SJSA1 (cell line): ENCODE data around the gene SCN9A. TPM values are rescaled to one million over a fixed set of nuclear protein-coding genes. Genes with fewer than 3 reads are reported as not detected.

ENCODE experiments used
- DNase-seq, 2 experiments: peaks; one replicate each; pipeline ENCODE4 v3.0.0-alpha.2; 2015 to 2020; ENCODE audit warnings: low spot score in 2 of 2, low read depth in 1 of 2
- H3K27ac ChIP-seq: fragments of 250-450 bp; sonication (Bioruptor Pico); 2 replicates; pipeline ENCODE4 v1.5.1; 2020; ENCODE audit warnings: mild to moderate bottlenecking, moderate library complexity
- H3K27me3 ChIP-seq: fragments of 250-450 bp; sonication (Bioruptor Pico); replicated peaks from 2 replicates; pipeline ENCODE4 v1.5.1; 2020; ENCODE audit warnings: mild to moderate bottlenecking, moderate library complexity
- H3K36me3 ChIP-seq: fragments of 250-450 bp; sonication (Bioruptor Pico); 2 replicates; pipeline ENCODE4 v1.5.1; 2020; ENCODE audit warnings: mild to moderate bottlenecking
- H3K4me1 ChIP-seq: fragments of 250-450 bp; sonication (Bioruptor Pico); replicated peaks from 2 replicates; pipeline ENCODE4 v1.6.1; 2021; ENCODE audit warnings: mild to moderate bottlenecking
- H3K4me3 ChIP-seq: fragments of 250-450 bp; sonication (Bioruptor Pico); 2 replicates; pipeline ENCODE4 v1.5.1; 2020; ENCODE audit warnings: mild to moderate bottlenecking
- H3K9me3 ChIP-seq: fragments of 250-450 bp; sonication (Bioruptor Pico); replicated peaks from 2 replicates; pipeline ENCODE4 v1.5.1; 2020; ENCODE audit warnings: mild to moderate bottlenecking
- total RNA-seq: library from RNA; depleted of rRNA; stranded (reverse); fragments of >200 nt; shearing (Covaris generic); gene quantifications from 2 replicates; pipeline ENCODE4 v1.2.3, GENCODE V29; 2014

Gene SCN9A
- total RNA-seq, 1 experiment from 2014 or later: 19.9 TPM

DNA sequence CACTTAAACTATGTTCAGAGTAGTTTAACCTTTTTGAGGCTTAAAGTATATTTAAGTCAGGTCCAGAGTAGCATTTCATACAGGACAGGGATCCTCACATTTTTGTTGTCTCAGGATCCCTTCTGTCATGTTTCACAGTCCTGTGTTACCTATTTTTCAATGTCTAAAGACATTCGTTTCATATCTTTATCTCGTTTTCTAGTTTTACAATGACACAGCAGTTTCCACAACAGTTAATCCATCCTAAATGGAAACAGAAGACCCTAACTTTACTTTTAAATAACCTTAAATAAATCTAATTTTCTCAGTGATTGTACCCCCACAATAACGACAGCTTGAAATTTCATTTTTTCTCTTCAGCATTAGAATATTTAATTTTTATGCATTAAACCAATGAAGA, 17.3 kb upstream of the SCN9A start:
- H3K27me3 ChIP-seq: no peaks in the 10 kb centered on the region
- no peaks in the 10 kb centered on the region for H3K4me1 ChIP-seq
- DNase-seq: no peak
- H3K9me3 ChIP-seq: no peaks in the 10 kb centered on the region
- H3K4me3 ChIP-seq: no peak overlapping the region
- H3K36me3 ChIP-seq: no peaks in the 10 kb centered on the region
- no peak overlapping the region for H3K27ac ChIP-seq

DNA sequence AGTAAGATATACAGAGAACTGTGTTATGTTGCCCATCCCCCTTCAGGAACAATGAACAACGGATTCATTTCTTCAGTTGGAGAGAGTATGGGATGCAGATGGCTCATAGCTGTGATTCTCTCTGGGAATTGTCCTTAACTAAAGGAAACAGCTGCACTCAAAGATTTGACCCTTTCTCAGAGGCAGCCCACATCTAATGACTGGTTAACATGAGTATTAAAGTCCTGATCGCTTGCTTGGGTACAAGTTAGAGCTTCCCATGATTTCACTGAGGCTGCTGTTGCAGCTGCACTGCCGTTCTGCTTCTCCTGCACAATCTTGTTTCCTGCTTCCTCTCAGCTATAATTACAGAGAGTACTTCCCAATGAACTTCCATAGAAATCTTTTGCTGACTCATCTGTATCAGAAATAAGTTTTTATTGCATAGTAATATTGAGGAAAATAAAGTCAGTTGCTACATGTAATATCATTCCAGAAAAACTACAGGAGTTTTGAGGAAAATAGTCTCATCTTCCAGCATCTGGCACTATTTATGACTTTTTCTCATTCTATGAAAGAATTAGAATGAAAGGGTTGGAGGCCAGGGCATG, 12.8 kb upstream of the SCN9A start:
- no peak overlapping the region for H3K4me3 ChIP-seq

DNA sequence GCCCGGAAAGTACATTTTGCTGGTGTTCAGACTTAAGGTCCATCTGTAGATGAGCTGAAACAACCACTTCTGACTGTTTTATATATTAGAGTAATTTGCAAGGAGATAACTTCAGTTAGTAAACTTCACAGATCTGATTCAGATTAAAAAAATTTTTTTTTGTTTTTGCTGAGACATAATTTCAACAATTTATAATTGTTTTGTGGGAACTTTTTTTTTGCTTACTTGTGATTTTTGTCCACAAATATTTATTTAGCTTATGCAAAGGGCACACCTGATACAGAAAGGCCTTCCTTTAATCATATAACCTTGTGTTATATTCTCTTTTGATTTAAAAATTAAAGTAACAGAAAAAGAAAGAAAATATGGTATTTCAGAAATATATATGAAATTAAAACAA, 9.6 kb upstream of the SCN9A start:
- no peaks in the 10 kb centered on the region for H3K36me3 ChIP-seq
- H3K27me3 ChIP-seq: no peaks in the 10 kb centered on the region
- H3K9me3 ChIP-seq: no peaks in the 10 kb centered on the region
- no peak overlapping the region for H3K27ac ChIP-seq
- DNase-seq: no peak
- no peak overlapping the region for H3K4me3 ChIP-seq
- no peaks in the 10 kb centered on the region for H3K4me1 ChIP-seq

More for the DNA sequence above, 12.8 kb upstream of the SCN9A start:
- DNase-seq: no peak
- Histone ChIP-seq H3K9me3 (no peaks in the 10 kb centered on the region), H3K4me1 (no peaks in the 10 kb centered on the region), H3K27ac (no peak overlapping the region), H3K36me3 (no peaks in the 10 kb centered on the region), H3K27me3 (no peaks in the 10 kb centered on the region)

DNA sequence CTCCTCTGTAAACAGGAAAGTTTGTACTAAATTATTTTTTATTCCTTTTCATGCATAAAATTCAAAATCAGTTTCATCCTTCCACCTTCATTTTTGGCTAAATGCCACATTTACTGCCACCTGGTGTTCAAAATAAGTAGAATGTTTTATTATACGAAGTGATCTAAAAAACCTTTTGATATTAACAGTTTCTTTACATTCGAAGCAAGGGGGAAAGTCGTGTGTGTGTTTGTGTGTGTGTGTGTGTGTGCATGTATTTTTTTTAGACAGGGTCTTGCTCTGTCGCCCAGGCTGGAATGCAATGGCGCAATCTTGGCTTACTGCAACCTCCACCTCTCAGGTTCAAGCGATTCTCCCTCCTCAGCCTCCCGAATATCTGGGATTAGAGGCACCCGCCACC, 9.0 kb upstream of the SCN9A start:
- Histone ChIP-seq H3K9me3 (no peaks in the 10 kb centered on the region), H3K27ac (no peak overlapping the region), H3K4me1 (no peaks in the 10 kb centered on the region), H3K4me3 (no peak overlapping the region), H3K36me3 (no peaks in the 10 kb centered on the region), H3K27me3 (no peaks in the 10 kb centered on the region)
- peak in 1 of 2 experiments; percentile 28 for DNase-seq

DNA sequence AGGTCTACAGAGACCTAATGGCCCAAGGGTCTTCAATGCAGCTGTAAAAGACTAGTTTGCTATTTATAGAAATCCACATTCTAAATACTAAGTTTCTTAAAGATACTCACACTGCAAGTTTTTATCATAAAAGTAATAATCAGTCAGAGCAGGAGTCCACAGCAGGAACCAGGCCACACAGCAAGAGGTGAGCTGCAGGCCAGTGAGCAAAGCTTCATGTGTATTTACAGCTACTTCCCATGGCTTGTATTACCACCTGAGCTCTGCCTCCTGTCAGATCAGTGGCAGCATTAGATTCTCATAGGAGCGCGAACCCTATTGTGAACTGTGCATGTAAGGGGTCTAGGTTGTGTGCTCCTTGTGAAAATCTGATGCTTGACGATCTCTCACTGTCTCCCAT, 6.7 kb upstream of the SCN9A start:
- no peak for DNase-seq

DNA sequence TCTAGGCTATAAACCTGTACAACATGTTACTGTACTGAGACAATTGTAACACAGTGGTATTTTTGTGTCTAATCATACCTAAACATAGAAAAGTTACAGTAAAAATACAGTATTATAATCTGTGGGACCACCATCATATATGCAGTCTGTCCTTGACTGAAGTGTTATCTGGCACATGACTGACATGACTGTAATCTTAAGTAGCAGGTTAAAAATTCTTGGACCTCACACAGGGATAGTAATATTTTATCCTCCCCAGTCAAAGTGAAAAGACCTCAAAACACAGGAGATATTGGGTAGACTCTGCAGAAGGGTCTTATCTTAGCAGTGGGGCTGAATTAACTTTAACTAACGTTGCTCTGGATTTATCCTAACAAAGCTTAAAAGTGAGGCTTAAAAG, 4.9 kb upstream of the SCN9A start:
- Histone ChIP-seq H3K9me3 (no peaks in the 10 kb centered on the region), H3K4me1 (peaks cover 6% of the 10 kb centered on the region)

More for the DNA sequence above, 6.7 kb upstream of the SCN9A start:
- Histone ChIP-seq H3K4me1 (no peaks in the 10 kb centered on the region), H3K9me3 (no peaks in the 10 kb centered on the region), H3K27ac (no peak overlapping the region), H3K4me3 (no peak overlapping the region), H3K27me3 (no peaks in the 10 kb centered on the region), H3K36me3 (no peaks in the 10 kb centered on the region)

DNA sequence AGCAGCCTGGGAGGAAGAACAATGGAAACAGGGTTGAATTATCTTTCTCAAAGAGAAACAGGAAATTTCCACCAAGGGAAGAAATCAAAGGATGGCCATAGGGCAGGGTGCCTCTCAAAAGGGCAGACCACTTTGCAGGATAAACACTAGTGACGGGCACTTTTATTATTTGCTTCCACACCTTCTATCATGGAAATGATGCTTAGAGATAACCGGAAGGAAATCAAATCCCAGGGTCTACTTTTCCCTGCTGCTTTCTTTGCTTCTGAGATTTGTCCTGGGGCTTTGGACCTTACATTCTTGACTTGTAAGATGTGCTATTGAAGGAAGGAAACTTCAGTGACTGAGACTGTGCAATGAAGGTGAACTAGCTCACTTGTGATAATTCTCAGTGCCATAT, 1.1 kb upstream of the SCN9A start:
- Histone ChIP-seq H3K4me1 (peaks cover 22% of the 10 kb centered on the region), H3K36me3 (no peaks in the 10 kb centered on the region), H3K27ac (no peak overlapping the region; the same call in 1 of the 2 replicates), H3K9me3 (no peaks in the 10 kb centered on the region), H3K4me3 (peak overlapping the region; percentile 54), H3K27me3 (no peaks in the 10 kb centered on the region)
- DNase-seq: no peak

More for the DNA sequence above, 4.9 kb upstream of the SCN9A start:
- no peak for DNase-seq
- no peaks in the 10 kb centered on the region for H3K27me3 ChIP-seq
- H3K36me3 ChIP-seq: no peaks in the 10 kb centered on the region
- H3K4me3 ChIP-seq: no peak overlapping the region
- no peak overlapping the region for H3K27ac ChIP-seq

DNA sequence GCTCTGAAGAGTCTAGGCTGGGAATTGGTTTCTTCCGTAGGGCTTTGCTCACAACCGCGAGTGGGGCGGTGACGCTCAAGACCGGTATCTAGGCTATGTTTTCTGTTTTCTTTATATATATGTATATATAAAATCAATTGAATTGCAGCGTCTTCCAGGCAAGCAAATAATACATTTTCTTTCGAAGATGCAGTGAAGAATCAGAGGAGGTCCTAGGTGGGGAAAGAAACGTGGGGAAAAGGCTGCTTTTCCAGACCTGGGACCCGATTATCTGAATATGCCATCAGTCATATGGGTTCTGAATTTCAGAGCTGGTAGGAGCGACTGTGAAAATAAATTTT, 714 bp upstream of the SCN9A start:
- peaks cover 25% of the 10 kb centered on the region for H3K4me1 ChIP-seq
- H3K4me3 ChIP-seq: peak overlapping the region; percentile 54
- H3K9me3 ChIP-seq: no peaks in the 10 kb centered on the region
- H3K27ac ChIP-seq: peak overlapping the region; percentile 46
- no peak for DNase-seq
- H3K36me3 ChIP-seq: no peaks in the 10 kb centered on the region
- H3K27me3 ChIP-seq: no peaks in the 10 kb centered on the region

DNA sequence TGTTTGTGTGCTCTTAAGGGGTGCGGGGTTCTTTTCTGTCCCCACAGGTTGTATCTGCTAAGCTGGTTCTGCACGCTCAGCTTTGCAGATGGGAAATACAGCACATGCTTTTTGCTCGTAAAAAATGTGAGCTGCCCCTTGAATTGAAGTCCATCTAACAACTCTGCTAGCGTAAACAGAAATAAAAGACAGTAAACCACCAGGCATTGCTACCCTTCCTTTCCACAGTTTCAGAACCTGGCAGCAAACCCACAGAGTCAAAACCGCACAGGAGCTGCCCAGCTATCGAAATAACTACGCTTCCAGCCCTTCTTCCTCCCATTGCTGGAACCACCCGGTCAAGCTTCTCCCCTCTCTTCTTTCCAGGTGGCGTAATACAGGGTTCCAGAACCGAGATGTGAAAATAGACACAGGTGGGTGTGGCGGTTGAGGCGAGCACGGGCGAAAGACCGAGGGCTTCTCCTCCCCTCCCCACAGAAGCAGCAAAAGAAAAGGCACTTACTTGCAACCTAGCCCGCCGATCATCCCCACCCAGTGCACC, 479 bp downstream of the SCN9A start:
- H3K4me3 ChIP-seq: peak overlapping the region; percentile 54
- H3K36me3 ChIP-seq: no peaks in the 10 kb centered on the region
- H3K27me3 ChIP-seq: no peaks in the 10 kb centered on the region
- H3K9me3 ChIP-seq: no peaks in the 10 kb centered on the region
- H3K27ac ChIP-seq: no peak overlapping the region
- no peak for DNase-seq
- H3K4me1 ChIP-seq: peaks cover 28% of the 10 kb centered on the region

DNA sequence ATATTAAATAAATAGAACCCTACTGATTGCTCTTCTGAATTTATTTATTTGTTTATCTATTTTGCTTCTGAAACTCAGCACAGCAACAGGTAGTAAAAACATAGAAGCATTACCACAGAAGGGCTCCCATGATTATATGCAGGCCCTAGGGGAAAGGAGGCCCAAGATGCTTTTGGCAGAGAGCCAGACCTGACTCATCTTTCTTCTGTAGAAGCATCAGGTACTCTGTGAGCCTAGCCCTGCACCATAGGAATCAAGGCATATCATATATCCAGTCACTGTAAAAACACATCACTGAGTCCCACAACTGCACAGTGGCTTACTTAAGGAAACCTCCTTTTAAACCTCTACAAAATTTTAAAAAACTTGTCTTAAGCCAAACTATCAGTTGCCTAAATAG, 1.8 kb downstream of the SCN9A start:
- Histone ChIP-seq H3K9me3 (no peaks in the 10 kb centered on the region), H3K27me3 (no peaks in the 10 kb centered on the region), H3K4me1 (peaks cover 28% of the 10 kb centered on the region), H3K27ac (no peak overlapping the region), H3K4me3 (no peak overlapping the region), H3K36me3 (no peaks in the 10 kb centered on the region)
- peak in 1 of 2 experiments; percentile 77 for DNase-seq

DNA sequence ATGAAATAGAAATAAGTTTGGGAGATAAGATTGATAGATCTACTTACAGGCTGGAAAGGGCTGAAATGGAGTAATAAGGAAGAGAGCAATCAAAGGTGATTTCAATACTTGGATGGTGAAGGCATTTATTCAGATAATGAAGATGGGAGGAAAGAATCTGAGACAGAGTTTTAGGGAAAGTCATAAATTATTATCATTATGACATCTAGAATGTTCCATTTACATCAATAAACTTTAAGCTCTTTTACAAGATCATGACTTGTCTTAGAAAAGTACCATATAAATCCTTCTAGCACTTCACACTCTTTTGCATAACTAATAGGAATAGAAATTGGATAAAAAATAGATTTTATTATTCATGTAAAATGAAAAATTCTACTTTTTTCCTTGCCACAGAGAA, 2.2 kb downstream of the SCN9A start:
- no peak for DNase-seq
- Histone ChIP-seq H3K4me1 (peaks cover 28% of the 10 kb centered on the region), H3K9me3 (no peaks in the 10 kb centered on the region), H3K27ac (no peak overlapping the region), H3K4me3 (no peak overlapping the region), H3K36me3 (no peaks in the 10 kb centered on the region), H3K27me3 (no peaks in the 10 kb centered on the region)

DNA sequence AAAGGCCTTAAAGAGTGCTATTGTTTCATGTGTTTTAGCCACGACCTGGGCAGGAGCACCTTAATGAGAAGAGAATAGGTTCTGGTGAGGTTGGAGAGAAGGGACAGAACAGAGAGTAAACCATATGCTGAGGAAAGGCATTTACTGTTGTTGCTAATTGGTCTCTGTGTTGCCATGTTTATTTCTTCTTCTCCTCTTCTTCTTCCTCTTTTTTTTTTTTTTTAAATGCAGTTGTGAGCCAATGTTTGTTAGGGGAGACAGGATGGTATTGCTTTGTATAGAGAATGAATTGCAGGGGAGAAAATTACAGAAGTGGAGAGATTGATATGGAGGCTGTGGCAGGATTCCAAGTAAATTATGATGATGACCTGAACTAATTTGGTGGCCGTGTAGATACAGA, 2.6 kb downstream of the SCN9A start:
- Histone ChIP-seq H3K27ac (no peak overlapping the region), H3K36me3 (no peaks in the 10 kb centered on the region), H3K4me1 (peaks cover 28% of the 10 kb centered on the region), H3K9me3 (no peaks in the 10 kb centered on the region), H3K4me3 (no peak overlapping the region), H3K27me3 (no peaks in the 10 kb centered on the region)
- no peak for DNase-seq

DNA sequence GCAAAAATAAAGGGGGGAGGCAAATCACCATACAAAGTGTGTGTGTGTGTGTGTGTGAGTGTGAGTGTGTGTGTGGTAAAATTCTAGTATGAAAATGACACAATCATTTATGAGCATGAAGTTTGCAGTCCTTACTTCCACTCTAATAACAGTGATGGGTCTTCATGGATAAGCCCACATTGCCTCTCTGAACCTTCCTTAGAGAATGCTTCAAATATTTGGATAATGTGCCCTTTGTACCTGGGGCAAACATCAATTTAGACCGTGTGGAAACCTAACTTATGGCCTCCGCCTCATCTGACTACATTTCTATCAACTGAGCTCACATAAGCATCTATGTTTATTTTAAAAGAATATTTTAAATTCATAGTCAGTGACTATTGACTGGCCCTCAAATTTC, 3.7 kb downstream of the SCN9A start:
- peaks cover 27% of the 10 kb centered on the region for H3K4me1 ChIP-seq
- no peaks in the 10 kb centered on the region for H3K36me3 ChIP-seq
- no peak overlapping the region for H3K4me3 ChIP-seq
- no peaks in the 10 kb centered on the region for H3K9me3 ChIP-seq
- H3K27ac ChIP-seq: peak overlapping the region; percentile 28
- H3K27me3 ChIP-seq: no peaks in the 10 kb centered on the region
- DNase-seq: no peak

DNA sequence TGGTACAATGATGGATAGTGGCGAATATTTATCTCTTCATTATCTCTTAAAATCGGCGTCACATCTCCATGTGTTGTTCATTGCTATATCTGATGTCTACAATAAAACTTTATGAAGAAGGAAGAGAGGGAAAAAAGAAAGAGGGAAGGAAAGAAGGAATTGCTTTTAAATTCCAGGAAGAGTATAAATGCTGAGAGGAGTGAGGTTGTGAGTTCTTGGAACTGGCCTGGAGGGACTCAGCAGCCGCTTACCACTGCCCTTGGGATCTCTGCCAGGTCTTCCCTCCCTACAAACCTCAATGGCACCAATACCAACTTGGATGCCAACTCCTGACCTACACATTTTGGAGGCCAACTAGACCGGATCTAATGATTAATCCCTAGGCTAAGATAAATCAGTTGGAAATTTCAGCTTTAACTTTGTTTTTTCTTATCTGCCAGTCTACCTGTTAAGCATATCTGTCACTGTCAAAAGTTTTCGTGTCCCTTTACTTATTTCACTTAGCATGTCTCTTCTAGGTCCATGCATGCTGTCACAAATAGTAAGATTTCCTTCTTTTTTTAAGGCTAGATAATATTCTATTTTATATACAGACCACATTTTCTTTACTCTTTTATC, 9.8 kb downstream of the SCN9A start:
- Histone ChIP-seq H3K4me3 (no peak overlapping the region), H3K36me3 (no peaks in the 10 kb centered on the region), H3K27me3 (no peaks in the 10 kb centered on the region), H3K9me3 (no peaks in the 10 kb centered on the region), H3K4me1 (peaks cover 9% of the 10 kb centered on the region), H3K27ac (no peak overlapping the region)
- DNase-seq: no peak

DNA sequence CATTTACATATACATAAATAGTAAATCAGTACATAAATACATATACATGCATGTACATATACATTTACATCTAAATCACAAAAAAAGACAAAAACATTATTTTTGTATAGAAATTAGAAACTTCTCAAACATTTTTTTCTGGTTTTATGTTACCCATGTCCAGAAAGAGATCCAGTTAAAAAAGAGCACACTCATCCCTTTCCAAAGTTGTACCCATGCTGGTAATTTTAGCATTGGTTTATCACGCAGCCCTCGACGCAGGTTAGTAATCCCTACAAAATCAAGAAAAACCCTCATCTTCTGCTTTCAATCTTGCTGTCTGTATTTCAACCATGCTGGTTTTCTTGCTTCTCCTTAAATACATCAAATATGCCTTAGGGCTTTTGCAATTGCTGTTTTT, 10.5 kb downstream of the SCN9A start:
- Histone ChIP-seq H3K27ac (no peak overlapping the region), H3K4me1 (peaks cover 9% of the 10 kb centered on the region), H3K4me3 (no peak overlapping the region), H3K27me3 (no peaks in the 10 kb centered on the region), H3K9me3 (no peaks in the 10 kb centered on the region), H3K36me3 (no peaks in the 10 kb centered on the region)
- DNase-seq: no peak
